Stimulated activated CD4-positive, alpha-beta T cell treated with anti-CD3 and anti-CD28 coated beads, Interleukin-1b, Interleukin-23, amount 100 ng/mL, for 1 hour (primary cell): ENCODE results near the gene FHAD1.

Experiments used
- DNase-seq, 2 donors: peaks; one replicate each; pipeline ENCODE4 v3.0.0-alpha.2; 2020; ENCODE audit warnings: low read depth in 2 of 2

The FHAD1 gene

DNA sequence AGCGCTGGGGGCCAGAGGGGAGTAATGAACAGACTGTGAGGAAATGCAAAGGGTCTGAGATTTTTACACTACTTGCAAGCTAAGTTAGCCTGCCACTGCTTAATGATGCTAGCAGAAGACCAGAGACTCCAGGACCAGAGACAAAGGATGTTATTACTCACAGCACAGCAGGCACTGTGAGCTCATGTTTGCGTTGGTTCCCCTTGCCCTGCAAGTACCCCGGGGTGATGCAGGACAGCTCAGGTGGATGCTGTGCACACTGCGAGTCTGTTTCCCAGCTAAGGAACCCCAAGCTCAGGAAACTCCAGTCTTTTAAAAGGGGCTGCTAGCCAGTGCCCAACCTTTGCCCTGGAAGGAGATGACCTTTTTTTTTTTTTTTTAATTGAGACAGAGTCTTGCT is 1.2 kb downstream of the FHAD1 start:
- no peak for DNase-seq

DNA sequence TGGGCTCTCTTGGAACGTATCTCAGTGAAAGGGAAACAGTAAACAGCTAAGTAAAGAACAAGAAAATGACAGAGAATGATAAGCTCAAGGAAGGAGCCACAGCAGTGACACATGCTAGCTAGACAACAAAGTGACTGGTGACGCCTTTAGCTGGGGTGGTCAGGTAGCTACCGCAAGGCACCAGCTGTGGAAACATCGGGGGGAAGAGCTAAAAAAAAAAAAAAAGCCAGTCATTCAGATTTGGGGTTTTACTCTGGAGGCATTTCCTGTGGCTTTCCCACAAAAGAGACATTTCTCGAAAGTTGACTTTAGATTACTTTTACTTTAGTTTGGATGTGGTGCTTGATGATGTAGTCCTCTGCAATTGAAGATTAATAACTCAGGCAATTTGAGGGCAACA is 2.1 kb downstream of the FHAD1 start:
- DNase-seq = no peak

DNA sequence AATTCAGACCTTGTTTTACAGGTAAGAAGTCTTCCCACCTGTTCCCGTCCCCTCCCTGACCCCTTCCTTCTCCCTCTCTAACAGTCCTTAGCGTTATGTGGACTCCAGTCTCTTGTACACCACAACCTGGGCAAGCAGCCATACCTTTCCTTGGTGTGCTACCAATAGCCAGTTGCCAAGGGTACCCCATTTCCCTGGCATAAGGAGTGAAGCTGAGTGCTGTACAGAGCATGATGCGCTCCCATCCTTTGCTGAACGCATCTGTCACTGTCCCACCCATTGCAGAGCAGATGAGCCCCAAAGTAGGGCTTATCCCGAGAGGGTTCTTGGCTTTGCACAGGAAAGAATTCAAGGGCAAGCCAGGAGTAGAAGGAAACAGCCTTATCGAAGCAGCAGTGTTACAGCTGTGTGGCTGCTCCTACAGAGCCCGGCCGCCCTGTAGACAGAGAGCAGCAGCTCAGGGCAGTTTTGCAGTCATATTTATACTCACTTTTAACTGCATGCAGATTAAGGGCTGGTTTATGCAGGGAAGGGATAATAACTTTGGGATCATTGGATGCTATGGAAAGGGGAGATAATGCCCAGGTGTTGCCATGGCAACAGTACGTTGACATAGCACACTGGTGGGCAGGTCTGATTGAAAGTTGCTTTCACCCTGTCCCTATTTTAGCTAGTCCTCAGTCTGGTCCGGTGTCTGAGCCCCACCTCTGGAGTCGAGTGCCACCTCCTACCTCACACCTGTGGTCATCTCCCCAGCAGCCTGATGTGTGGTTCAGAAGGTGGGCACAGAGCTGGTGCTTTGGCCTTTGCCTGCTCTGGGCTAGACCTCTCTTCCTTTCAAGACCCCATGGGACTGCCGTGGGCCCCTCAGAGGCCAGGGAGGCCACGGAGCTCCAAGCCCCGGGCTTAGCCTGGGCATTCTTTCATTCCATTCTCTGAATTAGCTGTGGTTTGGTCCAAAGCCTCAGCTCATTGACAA is 5.1 kb downstream of the FHAD1 start:
- DNase-seq = no peak

DNA sequence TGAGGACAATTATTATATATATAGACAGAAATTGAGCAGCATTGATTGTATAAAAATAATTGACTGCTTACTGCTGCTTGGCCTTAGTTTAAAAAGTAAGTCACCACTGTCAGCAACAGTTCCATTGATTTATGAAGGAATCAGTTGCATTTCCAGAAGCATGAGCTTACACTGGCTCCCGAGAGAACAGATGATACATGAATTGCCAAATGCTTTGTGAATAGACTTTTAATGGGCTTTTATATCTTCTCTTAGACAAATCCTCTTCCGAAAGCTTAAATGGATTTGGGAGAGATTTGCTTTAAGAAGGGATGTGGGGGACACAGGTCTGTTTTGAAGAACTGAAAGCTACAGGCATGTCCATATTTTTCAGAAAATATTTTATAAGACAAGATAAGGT is 7.5 kb downstream of the FHAD1 start:
- no peak for DNase-seq

GRCh38 chr1:15255582-15256149 is 8.6 kb downstream of the FHAD1 start:
- DNase-seq = no peak

- DNase-seq = no peak
These were observed 9.6 kb downstream of the FHAD1 start for GRCh38 chr1:15256584-15256983.

GRCh38 chr1:15257309-15257708 is 10.3 kb downstream of the FHAD1 start:
- no peak for DNase-seq

DNA sequence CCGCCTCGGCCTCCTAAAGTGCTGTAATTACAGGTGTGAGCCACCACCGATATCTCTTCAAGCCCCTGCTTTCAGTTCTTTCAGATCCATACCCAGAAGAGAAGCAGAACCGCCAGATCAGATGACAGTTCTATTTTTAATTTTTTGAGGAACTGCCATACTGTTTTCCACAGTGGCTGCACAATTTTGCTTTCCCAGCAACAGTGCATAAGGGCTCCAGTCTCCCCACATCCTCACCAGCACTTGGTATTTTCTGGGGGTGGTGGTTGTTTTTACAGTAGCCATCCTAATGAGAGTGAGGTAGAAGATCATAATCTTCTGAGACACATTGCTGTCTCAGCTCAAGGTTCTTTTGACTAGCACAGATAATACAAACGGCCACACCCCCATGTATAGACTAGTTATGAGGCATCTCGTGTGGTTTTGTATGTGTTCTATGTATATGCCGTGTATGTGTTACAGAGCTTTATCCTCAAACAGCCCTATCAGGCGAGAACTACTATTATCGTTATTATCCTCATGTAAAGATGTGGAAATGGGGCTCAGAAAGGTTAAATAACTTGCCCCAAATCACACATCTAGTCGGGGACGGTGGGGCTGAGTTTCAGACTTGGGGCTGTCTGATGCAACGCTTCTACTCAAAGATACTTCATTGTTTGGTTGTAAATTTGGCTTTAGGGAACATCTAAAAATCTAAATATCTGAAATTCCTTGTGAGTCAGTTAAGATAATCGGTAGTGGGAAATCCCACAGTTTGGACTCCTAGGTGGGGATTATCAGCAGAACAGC is 12.0 kb downstream of the FHAD1 start:
- no peak for DNase-seq

- DNase-seq = no peak
These were observed 12.6 kb downstream of the FHAD1 start for GRCh38 chr1:15259622-15260007.

DNA sequence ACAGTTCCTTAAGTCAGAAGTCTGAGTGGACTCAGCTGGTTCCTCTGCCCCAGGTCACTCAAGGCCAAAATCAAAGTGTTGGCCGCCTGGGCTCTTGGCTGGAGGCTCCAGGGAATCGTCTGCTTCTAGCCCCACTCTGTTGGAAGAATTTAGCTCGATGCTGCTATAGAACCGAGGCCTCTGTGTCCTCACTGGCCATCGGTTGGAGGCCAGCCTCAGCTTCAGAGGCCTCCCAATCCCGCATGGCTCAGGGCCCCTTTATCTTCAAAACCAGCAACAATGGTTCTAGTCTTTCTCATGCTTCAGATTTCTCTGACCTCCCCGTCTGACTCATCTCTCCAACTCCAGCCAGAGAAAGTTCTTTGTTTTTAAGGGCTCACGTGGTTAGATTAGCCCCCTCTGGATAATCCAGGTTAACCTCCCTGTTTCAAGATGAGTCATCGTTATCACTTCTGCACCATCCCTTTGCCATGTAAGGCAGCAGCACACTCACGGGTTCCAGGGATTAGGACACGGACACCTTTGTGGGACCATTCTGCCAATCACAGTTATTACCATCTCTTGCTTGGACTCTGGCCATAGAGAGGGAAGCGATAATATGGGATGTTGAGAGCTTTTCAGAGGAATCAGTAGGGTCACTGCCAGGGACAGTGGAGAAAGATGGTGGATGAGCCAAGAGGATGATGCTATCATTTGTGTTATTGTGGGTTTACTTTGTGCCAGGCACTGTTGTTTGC is 13.6 kb downstream of the FHAD1 start:
- DNase-seq = no peak

GRCh38 chr1:15261155-15262002 is 14.4 kb downstream of the FHAD1 start:
- DNase-seq = no peak

GRCh38 chr1:15262003-15262377 is 15.0 kb downstream of the FHAD1 start:
- DNase-seq = no peak

DNA sequence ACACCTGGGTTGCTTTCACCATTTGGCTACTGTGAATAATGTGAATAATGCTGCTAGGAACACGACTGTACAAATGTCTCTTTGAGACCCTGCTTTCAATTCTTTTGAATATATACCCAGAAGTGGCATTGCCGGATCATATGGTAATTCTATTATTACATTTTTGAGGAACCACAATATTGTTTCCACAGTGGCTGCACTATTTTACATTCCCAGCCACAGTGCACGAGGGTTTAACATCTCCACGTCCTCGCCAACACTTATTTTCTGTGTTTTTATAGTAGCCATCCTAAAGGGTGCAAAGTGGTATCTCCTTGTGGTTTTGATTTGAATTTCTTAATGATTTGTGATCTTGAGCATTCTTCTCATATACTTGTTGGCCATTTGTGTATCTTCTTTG is 15.7 kb downstream of the FHAD1 start:
- DNase-seq = no peak

DNA sequence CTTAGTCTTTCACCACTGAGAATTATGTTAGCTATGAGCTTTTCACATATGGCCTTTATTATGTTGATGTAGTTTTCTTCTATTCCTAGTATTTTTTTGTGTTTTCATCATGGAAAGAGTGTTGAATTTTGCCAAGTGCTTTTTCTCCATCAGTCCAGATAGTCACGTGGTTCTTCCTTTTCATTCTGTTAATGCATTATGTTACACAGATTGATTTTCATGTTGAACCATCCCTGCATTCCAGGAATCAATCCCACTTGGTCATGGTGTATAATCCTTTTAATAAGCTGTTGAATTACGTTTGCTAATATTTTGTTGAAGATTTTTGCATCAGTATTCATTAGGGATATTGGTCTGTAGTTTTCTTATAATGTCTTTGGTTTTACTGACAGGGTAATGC is 17.7 kb downstream of the FHAD1 start:
- DNase-seq = no peak

- no peak for DNase-seq
These were observed 24.2 kb downstream of the FHAD1 start for GRCh38 chr1:15271196-15271595.

DNA sequence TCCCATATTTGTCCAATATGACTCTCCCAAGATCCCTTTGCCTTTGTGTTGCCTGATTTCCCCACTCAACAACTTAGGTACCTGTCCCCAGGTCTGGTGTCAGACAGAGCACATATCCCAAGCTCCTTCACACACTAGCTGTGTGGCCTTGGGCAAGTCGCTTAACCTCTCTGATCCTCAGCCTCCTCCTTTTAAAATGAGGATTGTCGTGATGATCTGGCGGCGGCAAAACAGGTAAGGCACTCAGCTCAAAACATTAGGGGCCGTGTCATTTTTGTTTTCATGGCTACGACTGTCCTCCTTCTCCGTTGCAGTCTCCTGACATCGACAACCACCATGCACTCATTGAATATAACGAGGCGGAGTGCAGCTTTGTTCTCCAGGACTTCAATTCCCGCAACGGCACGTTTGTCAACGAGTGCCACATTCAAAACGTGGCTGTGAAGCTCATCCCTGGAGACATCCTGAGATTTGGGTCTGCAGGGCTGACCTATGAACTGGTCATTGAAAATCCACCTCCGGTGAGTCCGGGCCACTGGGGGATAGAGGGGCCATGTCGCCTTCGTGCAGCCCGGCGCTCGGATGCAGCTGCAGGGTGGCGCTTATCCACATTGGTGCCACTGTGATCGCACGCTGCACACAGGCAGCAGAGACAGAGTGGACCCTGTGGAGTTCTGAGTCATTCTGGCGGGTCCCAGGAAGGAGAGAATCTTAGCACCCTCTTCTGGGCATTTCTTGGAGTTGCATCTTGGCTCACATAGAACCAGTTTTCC is 25.2 kb downstream of the FHAD1 start:
- DNase-seq = peak in 1 of 2 donors; percentile 10

- DNase-seq = no peak
These were observed 25.7 kb downstream of the FHAD1 start for GRCh38 chr1:15272782-15273127.

DNA sequence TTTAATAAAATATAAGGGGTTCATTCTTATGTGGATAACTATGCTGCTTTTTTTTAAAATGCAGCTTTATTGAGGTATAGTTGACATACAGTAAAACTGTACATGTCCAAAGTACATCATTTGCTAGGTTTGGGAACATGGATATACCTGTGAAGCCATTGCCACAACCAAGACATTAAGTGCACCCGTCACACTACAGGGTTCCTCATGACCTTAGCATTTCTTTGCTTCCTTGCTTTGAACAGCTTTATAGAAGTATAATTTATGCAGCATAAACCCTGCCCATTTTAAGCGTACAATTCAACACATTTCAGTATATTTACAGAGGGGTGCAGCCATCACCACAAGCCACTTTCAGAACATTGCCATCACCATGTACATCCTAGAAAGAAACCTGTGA is 26.3 kb downstream of the FHAD1 start:
- DNase-seq = no peak

GRCh38 chr1:15275921-15276683 is 29.1 kb downstream of the FHAD1 start:
- DNase-seq = no peak
